ENCODE measurements around the gene FGD3.
A peak's percentile ranks its signal among the peaks of the same experiment; 100 is the strongest.

FGD3 gene

DNA sequence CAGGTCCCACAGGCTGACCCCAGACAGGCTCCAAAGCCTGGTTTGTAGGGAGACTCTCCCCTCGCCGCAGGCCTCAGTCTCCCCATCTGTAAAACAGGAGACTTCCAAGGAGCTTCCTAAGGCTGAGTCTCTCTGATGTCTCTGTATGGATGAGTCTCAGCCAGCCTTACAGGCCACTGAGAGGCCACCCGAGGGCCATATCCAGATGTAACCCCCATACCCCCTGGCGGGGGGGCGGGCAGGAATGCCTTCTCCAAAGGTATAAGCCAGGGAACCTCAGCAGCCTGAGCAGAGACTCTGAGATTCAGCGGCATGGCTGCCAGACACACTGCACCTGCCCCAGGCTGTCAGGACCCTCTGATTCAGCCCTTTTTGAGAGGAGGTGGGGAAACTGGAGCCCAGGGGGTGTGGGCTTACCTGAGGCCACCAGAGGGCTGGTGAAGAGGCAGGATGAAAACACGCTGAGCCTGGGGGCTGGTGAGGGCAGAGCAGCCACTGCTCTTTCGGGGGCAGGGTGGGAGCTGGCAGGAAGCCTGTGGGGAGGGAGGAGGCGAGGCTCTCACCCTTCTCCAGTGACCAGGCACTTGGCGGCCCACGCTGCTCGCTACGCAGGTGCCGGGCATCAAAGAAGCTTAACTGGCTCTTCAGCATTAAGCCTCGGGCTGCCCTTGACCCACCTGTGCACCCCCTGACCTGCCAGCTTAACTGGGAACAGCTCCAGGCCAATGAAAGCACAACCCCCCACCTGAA, 105.6 kb downstream of the FGD3 start:
- no peak for DNase-seq (ENCODE audit: low spot score)

DNA sequence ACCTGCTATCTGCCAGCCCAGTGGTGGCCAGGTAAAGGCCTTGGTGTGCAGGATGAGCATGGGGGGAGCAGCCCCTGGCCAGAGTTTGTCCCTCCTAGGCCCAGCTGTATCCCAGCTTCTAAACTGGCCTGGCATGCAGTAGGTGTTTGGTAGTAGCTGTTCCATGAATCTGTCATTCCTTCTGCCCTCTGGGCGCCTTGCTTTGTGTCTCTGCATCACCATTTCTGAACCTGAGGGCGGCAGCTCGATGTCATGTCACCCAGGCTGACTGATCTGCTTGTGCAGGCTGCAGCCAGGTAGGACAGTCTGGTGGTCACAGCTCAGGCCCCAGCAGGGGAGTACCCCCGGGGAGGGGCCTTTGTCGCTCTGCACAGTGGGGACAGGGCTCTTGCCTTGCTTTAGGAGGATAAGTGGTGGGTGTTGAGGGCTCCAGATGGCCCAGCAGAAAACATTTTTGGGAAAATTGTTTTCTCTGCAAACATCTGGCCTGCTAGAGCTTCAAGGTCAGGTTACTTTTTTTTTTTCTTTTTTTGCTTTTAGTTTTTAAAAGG, 106.5 kb downstream of the FGD3 start:
- DNase-seq (ENCODE audit: low spot score): no peak

DNA sequence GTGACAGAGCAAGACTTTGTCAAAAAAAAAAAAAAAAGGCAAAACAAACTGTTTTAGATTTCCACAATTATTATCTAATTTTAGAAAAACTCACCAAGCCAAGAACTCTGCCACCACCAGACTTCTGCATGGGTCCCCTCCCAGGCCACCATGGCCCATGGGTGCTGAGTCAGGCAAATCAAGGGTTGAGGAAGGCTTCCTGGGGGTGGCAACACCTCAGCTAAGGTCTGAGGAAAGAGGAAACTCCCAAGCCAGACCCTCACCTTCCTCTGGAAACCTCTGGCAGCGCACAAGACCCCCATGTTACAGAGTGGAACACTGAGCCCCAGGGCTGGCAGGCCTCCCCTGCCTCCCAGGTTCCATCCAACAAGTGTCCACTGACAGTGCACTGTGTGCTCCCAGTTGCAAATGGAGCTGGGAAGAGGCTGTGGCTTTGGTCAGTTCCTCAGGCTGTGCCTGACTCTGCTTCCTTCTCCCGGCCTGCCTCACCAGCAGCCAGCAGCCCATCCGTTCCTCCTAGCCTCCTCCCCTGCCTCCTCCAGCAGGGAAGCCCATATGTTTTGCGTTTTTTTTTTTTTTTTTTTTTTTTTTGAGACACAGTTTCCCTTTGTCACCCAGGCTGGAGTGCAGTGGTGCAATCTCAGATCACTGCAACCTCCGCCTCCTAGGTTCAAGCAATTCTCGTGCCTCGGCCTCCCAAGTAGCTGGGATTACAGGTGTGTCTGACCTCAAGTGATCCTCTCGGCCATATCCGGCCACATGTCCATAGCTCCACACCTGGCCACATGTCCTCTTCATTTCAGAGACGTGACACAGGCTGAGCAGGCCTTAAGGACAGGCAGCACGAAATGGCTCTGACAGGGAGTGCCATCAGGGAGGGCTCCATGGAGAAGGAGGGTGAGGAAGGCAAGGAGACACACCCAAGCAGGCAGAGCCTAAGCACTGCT, 107.7 kb downstream of the FGD3 start:
- no peak for DNase-seq (ENCODE audit: low spot score)

DNA sequence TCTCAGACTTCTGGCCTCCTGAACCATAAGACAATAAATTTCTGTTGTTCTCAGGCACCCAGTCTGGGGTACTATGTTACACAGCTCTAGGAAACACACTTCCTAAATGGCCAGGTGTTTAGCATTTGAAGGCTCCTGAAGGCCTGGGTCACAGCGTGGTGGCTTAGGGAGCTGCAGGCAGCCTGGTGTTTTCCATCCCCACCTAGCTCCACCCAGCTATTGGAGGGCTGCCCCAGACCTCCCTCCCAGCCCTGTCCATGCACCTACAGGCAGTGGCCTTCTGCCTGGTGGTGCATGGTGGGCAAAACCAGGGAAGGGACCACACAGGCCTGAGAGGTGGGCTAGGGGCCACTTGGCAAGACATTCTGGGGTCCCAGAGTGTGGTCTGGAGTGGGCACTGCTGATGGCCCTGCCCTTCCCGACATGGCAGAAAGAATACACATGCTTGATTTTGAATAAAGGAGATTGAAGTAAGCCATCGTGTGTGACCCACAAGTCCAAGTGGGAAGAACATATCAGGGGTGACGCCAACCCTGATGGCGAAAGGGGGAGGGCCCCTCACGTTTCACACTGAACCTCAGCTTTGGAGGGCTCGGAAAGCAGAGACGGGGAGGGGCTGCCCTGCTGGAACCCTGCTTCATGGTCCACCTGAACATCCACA, 109.8 kb downstream of the FGD3 start:
- no peak for DNase-seq (ENCODE audit: low spot score)

DNA sequence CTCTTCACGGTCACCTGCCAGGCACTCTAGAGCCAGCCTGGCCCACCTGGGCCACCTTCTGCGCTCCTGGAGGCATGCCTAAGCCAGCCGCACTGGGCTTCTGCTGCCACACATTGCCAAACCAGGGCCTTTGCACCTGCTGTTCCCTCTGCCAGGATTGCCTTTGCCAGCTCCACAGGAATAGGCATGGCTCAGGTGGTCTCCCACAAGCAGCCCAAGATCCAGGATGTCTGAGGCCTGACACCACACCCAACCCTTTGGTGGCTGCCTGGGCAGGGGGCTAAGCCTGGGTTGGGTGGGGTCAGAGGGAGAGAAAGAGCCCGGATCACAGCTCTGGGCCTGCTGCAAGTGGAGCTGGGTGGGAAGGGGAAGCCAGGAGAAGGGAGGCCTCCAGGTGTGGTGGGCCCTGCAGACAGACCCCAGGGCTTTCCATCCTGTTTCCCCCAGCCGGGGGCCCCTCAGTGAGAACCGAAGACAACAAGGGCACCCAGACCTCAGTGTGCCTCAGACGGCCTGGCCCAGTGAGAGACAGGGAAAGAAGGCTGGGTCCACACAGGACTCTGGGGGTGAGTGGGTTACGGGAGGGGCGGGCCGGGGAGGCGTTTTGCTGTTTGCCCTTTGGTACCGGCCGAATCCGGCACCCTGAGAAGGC, 110.5 kb downstream of the FGD3 start:
- no peak for DNase-seq (ENCODE audit: low spot score)

DNA sequence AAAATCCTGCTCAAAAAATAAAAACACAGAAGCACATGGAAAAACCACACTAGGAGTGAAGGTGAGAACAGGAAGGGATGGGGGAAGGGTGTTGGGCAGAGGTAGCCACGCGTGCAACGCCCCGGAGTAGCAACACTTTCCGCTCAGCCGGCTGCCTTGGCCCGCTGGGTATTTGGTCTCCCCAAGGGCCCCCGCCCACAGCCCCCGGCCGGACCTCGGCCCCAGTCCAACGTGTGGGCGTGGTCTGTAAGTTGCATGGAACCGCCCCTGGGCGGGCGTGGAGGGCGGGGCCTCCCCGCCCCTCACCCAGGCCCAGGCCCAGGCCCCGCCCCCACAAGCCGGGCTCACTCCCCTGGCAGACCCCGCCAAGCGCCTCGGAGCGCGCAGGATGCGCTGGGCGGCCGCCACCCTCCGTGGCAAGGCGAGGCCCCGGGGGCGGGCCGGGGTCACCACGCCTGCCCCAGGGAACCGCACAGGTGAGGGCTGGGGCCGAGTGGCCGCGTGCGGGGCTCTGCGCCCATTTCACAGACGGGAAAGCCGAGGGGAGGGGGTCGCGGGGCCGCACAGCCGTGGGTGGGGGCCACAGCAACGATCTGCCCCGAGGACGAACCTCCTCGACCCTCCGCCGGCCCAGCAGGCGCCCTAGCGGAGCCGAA, 111.2 kb downstream of the FGD3 start, which contains the start of gene SUSD3:
SUSD3 (plus strand) TSS at position 347 of the 656 bp plus-strand sequence; CDS start at position 389, 42 bp downstream.
- peak; percentile 63 for DNase-seq (ENCODE audit: low spot score)

DNA sequence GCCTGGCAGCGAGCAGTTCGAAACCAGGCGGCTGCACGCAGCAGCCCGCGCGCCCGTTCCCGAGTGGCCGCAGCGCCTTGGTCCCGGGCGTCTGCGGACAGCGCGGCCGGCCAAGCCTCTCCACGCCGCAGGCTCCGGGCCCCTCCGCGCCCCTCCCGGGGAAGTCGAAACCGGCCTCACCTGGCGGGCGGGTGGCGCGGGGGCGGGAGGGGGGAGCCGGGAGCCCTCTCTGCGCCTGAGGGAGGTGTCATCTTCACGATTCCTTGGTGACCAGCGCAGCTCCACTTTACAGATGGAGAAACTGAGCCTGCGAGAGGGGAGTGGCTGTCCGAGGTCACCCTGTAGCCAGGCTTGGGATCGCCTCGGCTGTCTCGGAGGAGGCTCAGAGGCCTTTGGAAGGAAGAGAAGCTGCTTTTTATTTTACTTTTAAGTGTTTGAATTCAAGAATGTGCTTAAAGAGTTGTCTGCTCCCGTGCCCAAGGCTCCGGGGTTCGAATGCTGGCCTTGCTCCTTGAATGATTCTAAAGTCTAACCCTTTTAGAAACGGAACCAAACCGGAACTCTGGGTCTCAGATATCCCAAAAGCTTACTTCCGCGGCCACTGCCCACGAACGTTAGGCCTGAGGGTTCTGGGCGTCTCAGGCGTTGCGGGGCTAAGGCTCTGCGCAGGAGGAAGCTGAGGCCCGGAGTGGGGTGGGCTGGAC, 111.8 kb downstream of the FGD3 start:
- DNase-seq (ENCODE audit: low spot score): no peak

DNA sequence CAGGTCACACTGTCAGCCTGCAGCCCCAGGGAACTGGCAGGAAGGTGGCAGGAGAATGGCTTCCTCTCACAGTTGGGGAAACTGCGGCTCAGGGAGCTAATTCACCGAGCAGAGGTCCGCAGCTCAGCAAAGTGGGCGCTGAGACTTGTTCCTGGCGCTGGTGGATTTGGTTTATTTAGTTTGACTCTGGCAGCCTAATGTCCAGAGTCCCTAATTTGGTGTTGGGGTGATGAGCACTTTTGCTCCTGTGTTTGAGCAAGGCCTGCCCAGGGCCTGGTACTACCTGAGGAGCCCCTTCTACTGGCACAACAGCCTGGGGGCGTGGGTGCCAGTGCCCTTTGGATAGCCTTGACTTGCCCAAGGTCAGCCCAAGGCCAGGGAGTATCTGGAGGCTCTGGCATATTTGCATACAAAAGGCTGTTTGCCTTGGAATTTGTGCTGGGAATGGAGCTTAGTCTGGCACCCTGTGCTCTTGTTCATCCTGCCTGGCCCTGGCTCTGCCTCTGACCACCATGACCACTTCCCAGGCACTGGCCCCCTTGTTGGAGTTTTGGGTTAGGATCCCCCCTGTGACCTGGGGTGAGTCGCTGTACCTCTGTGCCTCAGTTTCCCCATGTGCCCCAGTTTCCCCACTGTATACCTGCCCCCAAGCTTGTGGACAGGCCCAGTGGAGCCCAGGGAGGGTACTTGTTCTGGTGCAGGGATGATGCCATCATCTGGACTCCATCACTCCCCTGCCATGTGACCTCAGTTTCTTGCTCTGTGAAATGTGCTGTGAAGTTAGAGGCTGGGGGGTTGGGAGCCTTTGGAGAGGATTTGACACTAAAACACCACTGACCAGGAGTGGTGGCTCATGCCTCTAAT, 112.6 kb downstream of the FGD3 start:
- no peak for DNase-seq (ENCODE audit: low spot score)

DNA sequence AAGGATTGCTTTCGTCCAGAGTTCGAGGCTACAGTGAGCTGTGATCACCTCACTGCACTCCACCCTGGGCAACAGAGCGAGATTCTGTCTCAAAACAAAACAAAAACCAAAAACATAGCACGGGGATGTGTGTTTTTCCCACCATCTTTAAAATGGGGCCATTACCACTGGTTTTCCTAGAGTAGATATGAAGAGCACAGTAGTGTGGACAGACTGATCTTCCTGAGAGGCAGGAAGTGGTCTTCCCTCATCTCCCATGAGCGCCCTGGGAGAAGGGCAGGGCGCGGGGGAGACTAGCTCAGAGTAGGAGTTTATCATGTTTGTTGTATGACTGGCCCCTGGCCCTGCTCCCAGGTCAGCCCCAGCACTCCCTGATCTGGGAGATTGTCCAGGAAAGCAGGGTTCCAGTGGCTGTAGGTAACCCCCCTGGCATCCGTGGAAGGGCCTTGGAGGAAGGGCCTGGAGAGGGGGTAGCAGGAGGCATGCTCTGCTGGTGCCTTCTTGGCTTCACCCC, 113.5 kb downstream of the FGD3 start:
- DNase-seq (ENCODE audit: low spot score): no peak

DNA sequence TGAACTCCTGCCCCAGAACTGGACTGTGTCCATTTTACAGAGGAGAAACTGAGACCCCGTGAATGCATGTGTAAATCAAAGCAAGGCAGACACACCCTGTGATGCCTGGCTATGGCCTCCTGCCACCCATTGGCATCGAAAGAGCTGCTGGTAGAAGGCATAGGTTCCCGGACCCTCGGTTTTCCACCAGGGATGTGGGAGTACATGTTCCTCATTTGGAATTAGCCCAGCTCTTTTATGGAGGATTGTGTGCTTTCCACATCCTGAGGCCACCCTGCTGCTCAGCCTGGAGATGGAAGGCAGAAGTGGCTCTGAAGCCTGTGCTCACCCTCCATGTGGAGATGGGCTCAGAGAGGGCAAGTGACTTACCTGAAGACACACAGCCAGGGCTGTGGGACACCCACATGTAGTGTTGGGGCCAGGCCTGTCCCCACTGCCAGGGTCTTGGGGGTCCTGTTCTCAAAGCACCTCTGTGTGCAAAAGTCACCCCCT, 114.0 kb downstream of the FGD3 start:
- no peak for DNase-seq (ENCODE audit: low spot score)

DNA sequence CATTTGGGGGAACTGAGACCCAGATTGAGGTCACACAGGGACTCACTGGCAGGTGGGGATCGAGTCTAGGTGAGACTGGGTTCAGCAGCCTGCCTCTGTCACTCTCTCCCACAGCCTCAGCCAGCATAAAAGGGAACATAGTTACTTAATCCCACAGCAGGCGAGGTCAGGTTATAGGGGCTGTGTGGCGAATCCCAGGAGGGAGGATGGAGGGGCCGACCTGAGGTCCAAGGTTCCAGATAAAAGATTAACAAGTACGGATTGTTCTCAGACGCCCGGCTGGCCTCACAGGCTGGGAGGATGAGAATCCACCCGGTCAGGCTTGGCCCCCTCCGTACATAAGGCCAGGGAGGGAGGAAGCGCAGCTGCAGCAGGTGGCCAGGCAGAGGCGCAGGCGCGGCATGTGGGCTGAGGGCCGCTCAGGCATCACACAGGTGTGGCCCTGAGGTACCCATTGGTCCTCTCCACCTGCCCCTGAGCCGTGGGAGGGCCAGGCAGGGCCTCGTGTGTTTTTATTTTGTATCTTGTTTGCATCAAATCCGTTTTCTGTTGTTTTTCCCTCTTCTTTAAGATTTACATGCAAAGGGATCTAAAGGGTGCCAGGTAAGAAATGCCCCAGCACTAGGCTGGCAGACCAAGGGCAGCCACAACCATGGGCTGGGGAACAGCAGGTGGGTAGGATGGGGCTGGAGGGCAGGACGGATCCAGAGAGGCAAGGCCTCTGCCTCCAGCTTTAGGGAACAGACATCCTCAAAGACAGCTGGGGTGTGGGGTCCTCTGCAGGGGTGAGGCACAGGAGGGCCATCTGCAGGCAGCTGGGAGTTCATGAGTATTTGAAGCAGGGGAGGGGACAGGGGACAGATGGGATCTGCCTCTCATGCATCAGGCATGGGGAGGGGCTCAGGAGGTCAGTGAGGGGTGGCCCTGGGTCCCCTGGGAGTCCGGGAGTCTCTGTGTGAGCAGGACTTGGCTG, 114.8 kb downstream of the FGD3 start:
- DNase-seq (ENCODE audit: low spot score): no peak

DNA sequence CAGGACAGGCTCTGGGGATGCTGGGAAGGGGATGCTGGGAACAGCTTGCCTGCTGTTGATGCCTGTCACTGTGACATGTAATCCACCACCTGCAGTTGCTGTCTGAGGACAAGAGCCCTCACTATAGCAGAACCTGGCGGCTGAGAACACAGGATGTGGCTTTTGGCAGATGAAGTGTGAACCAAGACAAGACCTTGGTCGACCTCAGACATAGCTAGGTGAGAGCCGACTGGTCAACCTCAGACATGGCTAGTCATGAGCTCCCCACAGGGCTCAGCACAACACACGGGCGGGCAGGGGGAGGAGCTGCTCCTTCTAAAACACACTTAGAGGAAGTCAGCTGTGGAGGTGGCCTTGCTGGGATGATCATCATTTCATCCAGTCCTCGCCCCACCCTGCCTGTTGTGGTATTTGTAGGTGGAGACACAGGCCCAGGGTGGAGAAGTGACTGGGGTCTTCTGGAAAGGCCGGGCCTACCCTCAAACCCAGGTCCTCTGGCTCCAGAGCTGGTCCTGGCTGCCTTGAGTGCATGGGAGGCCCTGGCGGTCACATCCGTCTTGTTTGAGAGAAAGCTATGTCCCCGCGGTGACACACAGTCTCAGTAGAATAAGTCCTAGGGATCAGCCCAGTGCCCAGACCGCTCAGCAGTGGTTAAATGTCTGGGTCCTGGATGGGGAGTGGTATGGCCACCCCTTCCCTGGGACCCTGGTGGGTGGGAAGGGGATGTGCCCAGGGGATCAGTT, 117.2 kb downstream of the FGD3 start:
- peak; percentile 93 for DNase-seq (ENCODE audit: low spot score)

DNA sequence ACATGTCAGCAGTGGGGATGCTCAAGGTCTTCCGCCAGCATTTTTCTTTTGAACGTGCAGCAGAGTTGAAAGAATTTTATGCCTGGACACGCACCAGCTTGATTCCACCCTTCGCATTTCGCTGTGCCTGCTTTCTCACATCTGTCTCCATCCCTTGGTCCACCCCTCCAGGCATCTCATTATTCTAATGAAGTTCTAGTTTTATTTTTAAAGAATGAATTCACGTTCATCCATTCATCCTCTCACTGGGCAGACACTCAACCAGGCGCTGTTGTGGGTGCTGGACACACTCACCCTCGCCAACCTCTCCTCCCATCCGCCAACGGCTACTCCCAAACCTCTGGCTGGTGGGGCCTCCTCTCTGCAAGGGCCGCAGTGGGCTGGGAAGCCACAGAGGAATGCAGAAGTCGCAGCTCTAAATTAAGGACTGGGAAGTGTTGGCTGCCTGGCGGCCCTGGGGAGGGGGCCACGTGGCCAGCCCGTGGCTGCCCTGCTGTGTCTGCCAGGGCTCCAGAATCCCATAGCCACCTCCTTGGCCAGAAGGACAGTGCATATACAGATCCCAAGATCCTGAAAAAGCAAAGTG, 117.9 kb downstream of the FGD3 start:
- DNase-seq (ENCODE audit: low spot score): no peak

DNA sequence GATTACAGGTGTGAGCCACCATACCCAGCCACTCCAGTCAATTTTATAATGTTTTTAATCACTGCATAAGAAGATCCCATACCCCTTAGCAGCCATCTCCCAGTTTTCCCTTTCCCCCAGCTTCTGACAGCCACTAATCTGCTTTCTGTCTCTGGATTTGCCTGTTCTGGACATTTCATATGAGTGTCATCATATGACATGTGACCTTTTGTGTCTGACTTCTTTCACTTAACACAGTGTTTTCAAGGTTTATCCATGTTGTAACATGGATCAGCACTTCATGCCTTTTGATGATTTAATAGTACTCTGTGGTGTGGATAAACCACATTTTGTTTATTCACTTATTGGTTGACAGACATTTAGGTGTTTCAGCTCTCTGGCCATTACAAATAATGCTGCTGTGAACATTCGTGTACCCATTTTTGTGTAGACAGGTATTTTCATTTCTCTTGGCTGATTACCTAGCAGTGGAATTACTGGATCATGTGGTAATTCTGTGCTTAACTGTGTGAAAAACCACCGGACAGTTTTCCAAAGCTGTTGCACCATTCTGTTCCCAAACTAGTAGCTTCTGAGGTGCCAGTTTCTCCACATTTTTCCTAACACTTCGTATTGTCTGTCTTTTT, 119.8 kb downstream of the FGD3 start:
- no peak for DNase-seq (ENCODE audit: low spot score)

DNA sequence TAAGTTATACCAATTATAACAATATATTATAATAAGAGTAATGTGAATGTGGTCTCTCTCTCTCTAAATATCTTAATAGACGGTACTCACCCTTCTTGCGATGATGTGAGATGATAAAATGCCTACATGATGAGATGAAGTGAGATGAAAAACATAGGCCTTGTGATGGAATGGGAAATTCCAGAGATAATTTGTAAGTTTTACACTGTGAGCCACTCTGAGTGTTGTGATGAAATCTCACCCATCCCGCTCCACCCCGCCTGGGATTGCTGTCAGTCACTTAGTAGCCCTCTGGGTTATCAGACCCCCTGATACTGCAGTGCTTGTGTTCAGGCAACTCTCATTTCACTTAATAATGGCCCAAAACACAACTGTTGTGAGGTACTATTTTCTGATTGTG, 121.6 kb downstream of the FGD3 start:
- DNase-seq (ENCODE audit: low spot score): no peak

DNA sequence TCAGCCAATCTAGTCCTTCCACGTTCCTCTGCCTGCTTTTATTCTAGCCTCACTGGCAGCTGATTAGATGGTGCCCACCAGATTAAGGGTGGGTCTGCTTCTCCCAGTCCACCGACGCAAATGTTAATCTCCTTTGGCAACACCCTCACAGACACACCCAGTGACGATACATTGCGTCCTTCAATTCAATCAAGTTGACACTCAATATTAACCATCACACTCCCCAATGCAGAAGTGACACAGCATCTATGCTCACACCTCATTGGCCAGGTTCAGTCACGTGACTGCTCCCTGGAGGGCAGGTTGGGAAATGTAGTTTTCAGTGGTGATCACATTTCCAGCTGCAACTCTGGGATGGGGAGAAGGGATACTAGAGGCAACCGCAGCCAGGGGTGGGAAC, 124.1 kb downstream of the FGD3 start:
- DNase-seq (ENCODE audit: low spot score): no peak

Measured in CD4-positive, alpha-beta T cell treated with Interleukin-15 for 4 hours (primary cell).